CD14-positive monocyte (primary cell): ENCODE measurements around the gene THG1L. TPM values are rescaled to one million over a fixed set of nuclear protein-coding genes. Genes with fewer than 3 reads are reported as not detected.

Source experiments
- DNase-seq, 3 donors: peaks; one replicate each; pipeline ENCODE4 v3.0.0-alpha.2; 2011 to 2022
- H2AFZ ChIP-seq: 2 replicates; pipeline ENCODE4 v1.6.0; 2012; ENCODE audit warnings: mild to moderate bottlenecking, low read depth, low read length, inconsistent platforms; ENCODE audit not compliant: insufficient read depth, poor library complexity, severe bottlenecking
- H3K27ac ChIP-seq, 2 donors: 1 replicate in 1 of 2; 2 replicates in 1 of 2; pipeline ENCODE4 v1.5.1; 2012 to 2013; ENCODE audit warnings: low read length in 2 of 2, control low read depth in 1 of 2, inconsistent platforms in 1 of 2, low read depth in 1 of 2, mild to moderate bottlenecking in 1 of 2
- H3K27me3 ChIP-seq, 2 donors: one replicate each; pipeline versions ENCODE4 v1.6.0 to v1.6.1; 2011 to 2013; ENCODE audit warnings: low read length in 2 of 2; ENCODE audit not compliant: control insufficient read depth in 2 of 2, insufficient read depth in 2 of 2
- H3K36me3 ChIP-seq, 2 donors: replicated peaks in 1 of 2; 1 replicate in 1 of 2; 2 replicates in 1 of 2; pipeline versions ENCODE4 v1.5.1 to v1.6.1; 2012 to 2013; ENCODE audit warnings: low read length in 2 of 2, control low read depth in 1 of 2, inconsistent platforms in 1 of 2, mild to moderate bottlenecking in 1 of 2; ENCODE audit not compliant: insufficient read depth in 2 of 2, control insufficient read depth in 1 of 2
- H3K4me1 ChIP-seq, 2 donors: 1 replicate in 1 of 2; 2 replicates in 1 of 2; pipeline versions ENCODE4 v1.5.1 to v1.6.1; 2012 to 2013; ENCODE audit warnings: low read length in 2 of 2, control low read depth in 1 of 2, inconsistent platforms in 1 of 2, mild to moderate bottlenecking in 1 of 2, moderate library complexity in 1 of 2; ENCODE audit not compliant: insufficient read depth in 2 of 2, control insufficient read depth in 1 of 2
- H3K4me2 ChIP-seq: replicated peaks from 2 replicates; pipeline ENCODE3; 2012; ENCODE audit warnings: low read length, moderate library complexity, mild to moderate bottlenecking; ENCODE audit not compliant: poor library complexity, severe bottlenecking; ENCODE audit errors: extremely low read depth
- H3K4me3 ChIP-seq, 3 experiments: fragments of 200-600 bp in 1 of 3; sonication (generic) in 1 of 3; replicated peaks in 1 of 3; 1 replicate in 2 of 3; 2 replicates in 1 of 3; pipeline ENCODE4 v1.5.1; 2011 to 2013; ENCODE audit warnings: low read length in 3 of 3, mild to moderate bottlenecking in 3 of 3, control low read depth in 2 of 3, low read depth in 2 of 3, inconsistent platforms in 1 of 3, moderate library complexity in 1 of 3
- H3K79me2 ChIP-seq: 2 replicates; pipeline ENCODE4 v1.6.0; 2012; ENCODE audit warnings: mild to moderate bottlenecking, control low read depth, inconsistent platforms, low read length, moderate library complexity; ENCODE audit not compliant: insufficient read depth
- H3K9ac ChIP-seq: 2 replicates; pipeline ENCODE4 v1.6.0; 2017; ENCODE audit warnings: low read length, mild to moderate bottlenecking; ENCODE audit not compliant: insufficient read depth, poor library complexity, severe bottlenecking
- H3K9me3 ChIP-seq, 2 donors: replicated peaks in 1 of 2; 1 replicate in 1 of 2; 2 replicates in 1 of 2; pipeline versions ENCODE4 v1.5.1 to v1.6.1; 2012 to 2013; ENCODE audit warnings: low read length in 2 of 2, control low read depth in 1 of 2; ENCODE audit not compliant: control insufficient read depth in 1 of 2, insufficient read depth in 1 of 2
- H4K20me1 ChIP-seq: 2 replicates; pipeline ENCODE4 v1.6.0; 2012; ENCODE audit warnings: mild to moderate bottlenecking, low read length, control low read depth, moderate library complexity; ENCODE audit not compliant: insufficient read depth
- H3K27ac Mint-ChIP-seq, 7 donors: one replicate each; pipeline ENCODE4 v1.8.0; 2020; ENCODE audit warnings: mild to moderate bottlenecking in 7 of 7, mixed read lengths in 7 of 7, moderate library complexity in 6 of 7, inconsistent platforms in 2 of 7
- H3K27me3 Mint-ChIP-seq, 3 donors: one replicate each; pipeline ENCODE4 v1.8.0; 2021 to 2022; ENCODE audit warnings: low read depth in 3 of 3, mild to moderate bottlenecking in 3 of 3, mixed read lengths in 3 of 3, moderate library complexity in 3 of 3, inconsistent platforms in 1 of 3
- H3K36me3 Mint-ChIP-seq, 2 donors: one replicate each; pipeline ENCODE4 v1.8.0; 2020; ENCODE audit warnings: mixed read lengths in 2 of 2, inconsistent platforms in 1 of 2, mild to moderate bottlenecking in 1 of 2
- H3K4me1 Mint-ChIP-seq: one replicate; pipeline ENCODE4 v1.8.0; 2020; ENCODE audit warnings: mild to moderate bottlenecking, mixed read lengths
- H3K4me3 Mint-ChIP-seq, 2 donors: one replicate each; pipeline ENCODE4 v1.8.0; 2020; ENCODE audit warnings: mild to moderate bottlenecking in 2 of 2, mixed read lengths in 2 of 2, moderate library complexity in 1 of 2
- H3K9me3 Mint-ChIP-seq, 7 donors: one replicate each; pipeline ENCODE4 v1.8.0; 2020 to 2022; ENCODE audit warnings: mixed read lengths in 7 of 7, mild to moderate bottlenecking in 6 of 7, moderate library complexity in 6 of 7, inconsistent platforms in 2 of 7
- CTCF ChIP-seq: fragments of 200-600 bp; IDR thresholded peaks from one replicate; pipeline ENCODE4 v1.8.0; 2022; ENCODE audit warnings: antibody characterized with exemption, mild to moderate bottlenecking
- WGBS: methylation state at CpG from one replicate; pipeline ENCODE4 v1.1.5; 2013; ENCODE audit warnings: missing lambda C conversion rate; ENCODE audit not compliant: insufficient coverage; 5-methylcytosine and 5-hydroxymethylcytosine counted together
- intact Hi-C, 2 donors: fragments of 100-400 bp; cut with micrococcal nuclease; formaldehyde crosslinking; loops; one replicate each; pipeline versions ENCODE4 v1.15.0 to v1.15.1; 2023
- polyA plus RNA-seq, 3 donors: library from polyadenylated mRNA; depleted of rRNA in 1 of 3; unstranded in 2 of 3; stranded (reverse) in 1 of 3; fragments of 300-500 nt in 2 of 3; fragments of >200 nt in 1 of 3; fragmentation: Illumina TruSeq in 2 of 3; gene quantifications; 1 replicate in 2 of 3; 2 replicates in 1 of 3; pipeline ENCODE4 v1.2.3, GENCODE V29; 2012 to 2021

THG1L gene
- polyA plus RNA-seq, 3 donors: 7.6 to 12.2 (median 7.6) TPM

- no peaks in the 10 kb centered on the region for H3K79me2 ChIP-seq
- no peaks in the 10 kb centered on the region for H3K27me3 ChIP-seq
- H3K4me3 ChIP-seq: no peak overlapping the region
- H3K27ac ChIP-seq: no peak overlapping the region
- Mint-ChIP-seq H3K27ac (no peak overlapping the region), H3K4me1 (no peaks in the 10 kb centered on the region), H3K27me3 (no peaks in the 10 kb centered on the region), H3K36me3 (peaks cover 40 to 60% of the 10 kb centered on the region in 2 donors), H3K4me3 (no peak overlapping the region), H3K9me3 (no peaks in the 10 kb centered on the region)
- no peak for TF ChIP-seq CTCF
- H3K9me3 ChIP-seq: no peaks in the 10 kb centered on the region
- no peak for DNase-seq
- no peak overlapping the region for H3K9ac ChIP-seq
- H3K4me1 ChIP-seq: no peaks in the 10 kb centered on the region
- H2AFZ ChIP-seq: no peak overlapping the region
- H3K4me2 ChIP-seq: no peak overlapping the region
- intact Hi-C loops: no loop called here
- H4K20me1 ChIP-seq: no peaks in the 10 kb centered on the region
- WGBS: 100% methylated on average over 1 of the region's 1 CpG
- H3K36me3 ChIP-seq: peaks cover 17 to 51% of the 10 kb centered on the region in 2 donors
Measured at GRCh38 chr5:157758706-157759105, 27.5 kb downstream of the THG1L start.

- Histone ChIP-seq H3K9ac (no peak overlapping the region), H3K36me3 (peaks cover 2 to 22% of the 10 kb centered on the region in 2 donors), H4K20me1 (no peaks in the 10 kb centered on the region), H3K27me3 (no peaks in the 10 kb centered on the region), H3K9me3 (no peaks in the 10 kb centered on the region), H3K4me1 (no peaks in the 10 kb centered on the region), H3K4me2 (no peak overlapping the region), H3K27ac (no peak overlapping the region), H3K79me2 (no peaks in the 10 kb centered on the region), H3K4me3 (no peak overlapping the region), H2AFZ (no peak overlapping the region)
- DNase-seq: peak; percentile 23 to 55 (median 37)
- H3K4me3 Mint-ChIP-seq: no peak overlapping the region
- intact Hi-C loops: loop anchor here in 1 of 2 donors (10.0 kb wide), 1 partner anchor 1373 kb away; no protein-coding TSS in a partner anchor
- no peaks in the 10 kb centered on the region for H3K9me3 Mint-ChIP-seq
- H3K36me3 Mint-ChIP-seq: peaks cover 17 to 32% of the 10 kb centered on the region in 2 donors
- peak; percentile 92 for TF ChIP-seq CTCF
- H3K27ac Mint-ChIP-seq: no peak overlapping the region
- 5% methylated on average over 4 of the region's 10 CpGs for WGBS
- H3K27me3 Mint-ChIP-seq: no peaks in the 10 kb centered on the region
- H3K4me1 Mint-ChIP-seq: no peaks in the 10 kb centered on the region
Measured at GRCh38 chr5:157761690-157762621, 30.7 kb downstream of the THG1L start.
